Measurements from ENCODE around the gene NDUFB2.

The NDUFB2 gene

DNA sequence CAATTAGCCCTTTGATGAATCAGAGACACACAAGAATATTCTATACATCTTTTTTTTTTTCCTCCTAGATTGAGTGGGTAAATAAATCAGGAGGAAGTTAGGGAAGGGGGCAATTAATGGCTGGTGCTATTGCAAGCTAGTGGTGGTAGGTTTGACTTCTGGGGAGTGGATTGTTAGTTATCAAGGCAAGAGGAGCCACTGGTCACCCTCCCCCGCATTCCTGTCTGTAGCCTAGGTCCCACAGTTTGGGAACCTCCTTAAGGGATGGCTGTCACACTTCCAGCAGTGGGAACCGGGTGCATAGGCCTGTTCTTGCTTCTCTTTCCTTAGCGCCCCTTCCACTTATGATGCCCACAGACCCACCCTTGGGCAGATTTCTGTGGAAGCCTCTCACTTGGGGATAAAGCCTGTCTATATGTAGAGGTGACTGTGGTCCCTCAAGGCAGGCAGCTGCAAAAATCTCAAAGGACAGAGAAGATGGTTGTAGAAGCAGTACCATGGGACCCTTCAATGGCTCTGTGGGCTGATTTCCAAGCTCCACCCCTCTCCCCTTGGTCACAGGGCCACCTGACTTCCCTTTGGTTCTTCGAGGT is 26.1 kb upstream of the NDUFB2 start:
- peak in 2 of 42 donors; percentile 6 to 9 for DNase-seq
- intact Hi-C loops (cut with DNase I) = loop anchor here (10.0 kb wide), 3 partner anchors 134 to 344 kb away; partner anchors contain the start of genes BRAF and MRPS33

DNA sequence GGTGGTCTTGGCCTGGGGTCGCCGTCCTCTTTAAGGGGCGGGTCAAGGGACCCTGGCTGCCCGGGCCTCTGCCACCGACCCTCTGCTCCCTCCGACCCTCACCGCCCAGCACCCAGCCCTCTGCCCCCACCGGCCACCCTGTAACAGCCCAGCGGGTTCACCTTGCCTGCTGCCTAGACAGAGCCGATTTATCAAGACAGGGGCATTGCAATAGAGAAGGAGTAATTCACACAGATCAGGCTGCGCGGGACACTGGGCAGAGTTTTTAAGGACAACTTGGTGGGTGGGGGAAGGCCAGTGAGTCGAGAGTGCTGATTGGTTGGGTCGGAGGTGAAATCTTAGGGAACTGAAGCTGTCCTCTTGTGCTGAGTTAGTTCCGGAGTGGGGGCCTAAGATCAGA is 24.5 kb upstream of the NDUFB2 start:
- peak in 5 of 42 donors; percentile 7 to 34 (median 22) for DNase-seq
- intact Hi-C loops (cut with DNase I) = loop anchor here (10.0 kb wide), 3 partner anchors 133 to 343 kb away; partner anchors contain the start of genes BRAF and MRPS33

DNA sequence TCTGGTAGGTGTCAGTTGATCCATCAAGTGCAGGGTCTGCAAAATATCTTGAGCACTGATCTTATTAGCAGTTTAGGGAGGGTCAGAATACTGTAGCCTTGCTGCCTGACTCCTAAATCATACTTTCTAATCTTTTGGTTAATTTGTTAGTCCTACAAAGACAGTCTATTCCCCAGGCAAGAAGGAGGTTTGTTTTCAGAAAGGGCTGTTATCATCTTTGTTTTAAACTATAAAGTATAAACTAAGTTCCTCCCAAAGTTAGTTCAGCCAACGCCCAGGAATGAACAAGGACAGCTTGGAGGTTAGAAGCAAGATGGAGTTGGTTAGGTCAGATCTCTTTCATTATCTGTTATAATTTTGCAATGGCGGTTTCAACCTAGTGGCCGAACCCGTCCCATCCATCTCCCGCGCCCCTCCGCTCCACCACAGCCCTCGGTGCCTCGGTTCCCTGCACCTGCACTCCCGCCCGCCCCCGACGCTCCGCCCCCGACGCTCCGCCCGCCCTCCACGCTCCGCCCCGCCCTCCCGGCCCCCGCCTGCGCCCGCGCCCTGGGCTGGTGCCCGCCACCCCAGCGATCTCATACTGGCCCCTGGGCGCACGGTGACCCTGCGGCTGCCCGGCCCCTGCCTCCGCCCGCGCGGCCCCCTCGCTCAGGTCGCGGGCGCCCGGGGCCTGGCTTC is 24.0 kb upstream of the NDUFB2 start, which contains the start of gene ADCK2:
Gene ADCK2 (plus strand): TSS at position 564 of the 681 bp plus-strand sequence. CDS start 386 bp downstream, outside the sequence.
- peak in 41 of 42 donors; percentile 18 to 85 (median 72) for DNase-seq
- intact Hi-C loops (cut with DNase I) = loop anchor here (10.0 kb wide), 3 partner anchors 132 to 342 kb away; partner anchors contain the start of genes BRAF and MRPS33

DNA sequence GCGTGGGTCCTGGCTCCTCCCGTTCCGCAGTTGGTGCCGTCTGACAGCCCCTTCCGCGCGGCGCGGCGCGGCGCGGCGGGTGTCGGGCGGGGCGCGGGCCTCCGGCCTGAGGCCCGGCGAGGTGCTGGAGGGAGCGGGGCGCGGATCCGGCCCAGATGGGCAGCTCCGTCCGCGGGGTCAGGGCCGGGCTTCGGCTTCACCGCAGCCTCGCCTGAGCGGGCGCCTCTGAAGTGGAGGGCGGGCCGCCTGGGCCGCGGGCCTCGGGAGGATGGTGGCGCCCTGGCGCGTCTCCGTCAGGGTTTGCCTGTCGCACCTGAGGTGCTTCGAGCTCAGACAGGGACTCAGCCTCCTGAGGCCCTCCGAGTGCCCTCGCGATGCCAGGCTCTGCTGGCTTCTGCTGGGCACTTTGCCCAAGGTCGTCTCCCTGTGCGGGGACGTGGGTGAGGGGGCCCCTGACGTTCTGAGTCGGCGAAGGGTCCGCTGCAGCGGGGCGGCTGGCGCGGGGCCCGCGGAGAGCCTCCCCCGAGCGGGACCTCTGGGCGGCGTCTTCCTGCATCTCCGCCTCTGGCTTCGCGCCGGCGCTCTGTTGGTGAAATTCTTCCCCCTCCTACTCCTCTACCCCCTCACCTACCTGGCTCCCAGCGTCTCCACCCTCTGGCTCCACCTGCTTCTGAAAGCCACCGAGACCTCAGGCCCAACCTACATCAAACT is 23.3 kb upstream of the NDUFB2 start:
- DNase-seq = peak; percentile 40 to 87 (median 68)
- intact Hi-C loops (cut with DNase I) = loop anchor here (10.0 kb wide), 3 partner anchors 132 to 342 kb away; partner anchors contain the start of genes BRAF and MRPS33

DNA sequence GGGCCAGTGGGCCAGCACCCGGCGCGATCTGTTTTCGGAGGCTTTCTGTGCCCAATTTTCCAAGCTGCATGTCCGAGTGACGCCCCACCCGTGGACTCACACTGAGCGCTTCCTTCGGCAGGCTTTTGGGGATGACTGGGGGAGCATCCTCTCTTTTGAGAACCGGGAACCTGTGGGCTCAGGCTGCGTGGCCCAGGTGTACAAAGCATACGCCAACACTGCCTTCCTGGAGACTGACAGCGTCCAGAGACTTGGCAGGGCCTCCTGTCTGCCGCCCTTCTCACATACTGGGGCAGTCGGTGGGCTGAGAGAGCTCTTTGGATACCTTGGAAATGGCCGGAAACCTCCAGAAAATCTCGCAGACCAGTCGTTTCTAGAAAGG is 22.7 kb upstream of the NDUFB2 start:
- intact Hi-C loops (cut with DNase I) = loop anchor here (2.0 to 10.0 kb wide), 4 partner anchors 23 to 341 kb away; partner anchors contain the start of genes BRAF, MRPS33 and NDUFB2
- peak in 1 of 42 donors; percentile 15 for DNase-seq

DNA sequence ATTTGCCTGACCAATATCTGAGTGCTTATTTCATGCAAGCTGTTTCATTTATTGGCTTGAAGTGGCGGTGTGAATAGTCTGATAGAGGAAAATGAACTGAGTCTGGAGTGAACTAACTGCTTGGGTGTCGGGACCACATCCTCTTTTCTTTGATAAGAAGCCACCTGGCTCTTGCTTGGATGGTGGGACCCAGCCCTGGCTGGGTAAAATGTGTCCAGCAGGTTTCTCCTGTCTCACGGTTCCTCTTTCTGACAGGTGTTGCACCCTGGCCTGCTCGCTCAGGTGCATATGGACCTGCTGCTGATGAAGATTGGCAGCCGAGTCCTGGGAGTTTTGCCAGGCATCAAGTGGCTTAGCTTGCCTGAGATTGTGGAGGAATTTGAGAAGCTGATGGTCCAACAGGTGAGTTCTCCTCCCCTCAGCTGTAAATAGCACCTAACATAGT is 22.1 kb upstream of the NDUFB2 start:
- intact Hi-C loops (cut with DNase I) = loop anchor here (2.0 to 10.0 kb wide), 4 partner anchors 22 to 340 kb away; partner anchors contain the start of genes BRAF, MRPS33 and NDUFB2
- peak in 6 of 42 donors; percentile 6 to 34 (median 22) for DNase-seq

DNA sequence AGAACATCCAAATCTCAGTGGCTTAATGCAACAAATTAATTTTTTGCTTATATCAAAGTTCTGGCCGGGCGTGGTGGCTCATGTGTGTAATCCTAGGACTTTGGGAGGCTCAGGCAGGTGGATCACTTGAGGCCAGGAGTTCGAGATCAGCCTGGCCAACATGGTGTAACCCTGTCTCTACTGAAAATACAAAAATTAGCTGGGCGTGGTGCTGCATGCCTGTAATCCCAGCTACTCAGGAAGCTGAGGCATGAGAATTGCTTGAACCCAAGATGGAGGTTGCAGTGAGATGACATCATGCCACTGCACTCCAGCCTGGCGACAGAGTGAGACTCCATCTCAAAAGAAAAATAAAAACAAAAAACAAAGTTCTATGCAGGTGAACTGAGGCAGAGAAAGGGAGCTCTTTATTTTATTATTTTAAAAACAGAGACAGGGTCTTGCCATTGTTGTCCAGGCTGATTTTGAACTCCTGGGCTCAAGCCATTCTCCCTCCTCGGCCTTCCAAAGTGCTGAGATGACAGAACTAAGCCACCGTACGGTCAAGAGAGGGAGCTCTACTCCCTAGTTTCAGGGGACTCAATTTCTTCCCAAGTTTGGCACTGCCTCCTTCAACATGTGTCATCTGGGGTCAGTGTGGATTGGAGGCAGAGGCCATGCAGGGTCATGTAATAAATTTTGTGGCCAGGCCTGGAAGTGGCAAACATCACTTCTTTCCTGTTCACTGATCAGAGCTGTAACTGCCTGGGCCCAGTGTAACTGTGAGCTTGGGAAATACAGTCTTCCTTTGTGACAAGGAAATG is 21.4 kb upstream of the NDUFB2 start:
- peak in 36 of 42 donors; percentile 17 to 81 (median 62) for DNase-seq
- intact Hi-C loops (cut with DNase I) = loop anchor here (2.0 to 10.0 kb wide), 4 partner anchors 22 to 340 kb away; partner anchors contain the start of genes BRAF, MRPS33 and NDUFB2

DNA sequence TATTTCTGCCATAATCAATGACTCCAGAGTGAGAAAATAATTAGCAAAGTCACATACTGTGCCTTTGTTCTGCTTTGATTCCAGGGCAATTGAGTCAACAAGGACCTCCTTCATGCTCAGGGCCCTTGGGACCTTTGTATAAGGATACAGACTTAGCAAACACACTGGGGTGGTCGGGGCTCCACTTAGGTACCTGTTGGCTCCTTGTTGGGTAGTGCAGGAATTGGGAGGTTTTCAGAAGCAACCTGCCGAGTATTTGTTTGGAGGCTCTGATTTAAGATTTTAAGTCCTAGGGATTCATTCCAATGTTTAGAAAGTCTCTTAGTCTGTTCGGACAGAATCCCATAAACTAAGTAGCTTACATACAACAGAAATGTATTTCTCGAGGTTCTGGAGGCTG is 20.8 kb upstream of the NDUFB2 start:
- peak in 6 of 42 donors; percentile 5 to 14 (median 10) for DNase-seq
- intact Hi-C loops (cut with DNase I) = loop anchor here (2.0 to 10.0 kb wide), 4 partner anchors 21 to 339 kb away; partner anchors contain the start of genes BRAF, MRPS33 and NDUFB2

DNA sequence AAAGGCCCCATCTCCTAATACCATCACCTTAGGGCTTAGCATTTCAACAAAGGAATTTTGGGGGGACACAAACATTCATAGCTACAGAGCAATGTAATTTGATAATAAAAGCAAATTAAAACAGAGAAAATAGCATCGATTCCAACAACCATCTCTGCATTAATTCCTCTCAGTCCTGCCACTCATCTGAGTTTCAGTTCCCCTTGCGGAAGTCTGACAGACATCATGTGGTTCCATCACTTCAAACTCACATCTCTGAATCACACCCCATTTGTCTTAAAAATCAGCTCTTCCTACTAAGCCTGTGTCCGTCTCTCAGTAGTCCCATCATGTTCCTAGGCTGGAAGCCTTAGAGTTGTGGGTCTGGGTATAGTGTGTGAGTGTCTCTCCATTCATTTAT is 20.2 kb upstream of the NDUFB2 start:
- DNase-seq = peak in 5 of 42 donors; percentile 15 to 29 (median 23)
- intact Hi-C loops (cut with DNase I) = loop anchor here (10.0 kb wide), 3 partner anchors 128 to 338 kb away; partner anchors contain the start of genes BRAF and MRPS33

DNA sequence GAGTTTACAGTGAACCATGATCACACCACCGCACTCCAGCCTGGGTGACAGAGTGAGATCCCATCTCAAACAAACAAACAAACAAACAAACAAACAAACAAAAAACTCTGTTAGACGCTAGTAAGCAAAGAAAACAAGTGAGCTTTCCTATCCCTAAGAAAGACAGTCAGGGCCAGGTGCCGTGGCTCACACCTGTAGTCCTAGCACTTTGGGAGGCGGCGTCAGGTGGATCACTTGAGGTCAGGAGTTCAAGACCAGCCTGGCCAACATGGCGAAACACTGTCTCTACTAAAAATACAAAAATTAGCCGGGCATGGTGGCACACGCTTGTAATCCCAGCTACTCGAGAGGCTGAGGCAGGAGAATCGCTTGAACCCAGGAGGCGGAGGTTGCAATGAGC is 19.6 kb upstream of the NDUFB2 start:
- intact Hi-C loops (cut with DNase I) = loop anchor here (10.0 kb wide), 3 partner anchors 128 to 338 kb away; partner anchors contain the start of genes BRAF and MRPS33
- DNase-seq = peak in 4 of 42 donors; percentile 6 to 22 (median 8)

DNA sequence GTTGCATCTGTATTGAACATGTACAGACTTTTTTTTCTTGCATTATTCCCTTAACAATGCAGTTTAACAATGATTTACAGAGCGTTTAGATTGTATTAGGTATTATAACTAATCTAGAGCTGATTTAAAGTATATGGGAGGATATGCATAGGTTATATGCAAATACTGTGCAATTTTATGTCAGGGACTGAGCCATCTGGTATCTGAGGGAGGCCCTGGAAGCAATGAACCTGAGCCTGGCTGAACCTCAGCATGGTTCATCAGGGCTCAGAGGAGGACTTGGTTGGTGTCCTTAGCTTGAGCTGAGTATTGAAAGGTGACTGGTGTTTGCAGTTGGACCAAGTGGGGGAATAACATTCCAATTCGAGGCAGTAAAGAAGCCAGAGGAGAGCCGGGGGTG is 19.0 kb upstream of the NDUFB2 start:
- peak in 3 of 42 donors; percentile 7 to 11 (median 9) for DNase-seq
- intact Hi-C loops (cut with DNase I) = loop anchor here (10.0 kb wide), 3 partner anchors 127 to 337 kb away; partner anchors contain the start of genes BRAF and MRPS33

DNA sequence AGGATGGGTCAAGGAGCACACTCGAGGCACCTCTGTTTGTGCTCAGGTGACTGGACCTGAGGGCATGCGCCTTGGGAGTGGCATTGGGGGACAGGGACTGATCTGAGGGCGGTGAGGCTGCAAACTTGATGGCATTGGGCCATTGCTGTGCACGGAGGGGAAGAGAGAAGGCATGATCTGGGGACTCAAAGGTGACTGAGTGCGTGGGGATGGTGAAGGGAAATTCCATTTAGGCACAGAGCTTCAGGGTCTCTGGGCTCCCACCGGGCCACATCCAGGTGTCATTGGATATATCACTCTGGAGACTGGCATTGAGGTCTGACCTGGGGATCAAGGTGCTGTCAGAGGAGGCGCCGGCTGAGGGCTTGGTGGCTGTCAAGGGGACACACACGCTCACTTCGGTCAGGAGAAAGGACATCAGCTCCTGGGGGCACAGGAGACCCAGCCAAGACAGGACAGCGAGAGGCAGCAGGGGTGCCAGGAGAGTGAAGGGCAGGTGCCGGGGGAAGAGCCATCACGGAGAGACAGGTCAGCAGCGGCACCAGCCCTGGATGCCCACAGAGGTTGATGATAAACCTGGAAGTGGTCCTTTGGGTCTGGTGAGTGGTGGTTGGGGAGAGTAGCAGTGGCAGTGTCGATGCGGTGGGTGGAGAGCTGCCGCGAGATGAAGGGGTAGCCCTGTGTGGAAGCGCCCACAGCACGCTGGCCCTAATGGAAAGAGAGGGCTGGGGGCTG is 18.3 kb upstream of the NDUFB2 start:
- DNase-seq = peak in 6 of 42 donors; percentile 8 to 34 (median 16)
- intact Hi-C loops (cut with DNase I) = loop anchor here (10.0 kb wide), 3 partner anchors 127 to 337 kb away; partner anchors contain the start of genes BRAF and MRPS33

DNA sequence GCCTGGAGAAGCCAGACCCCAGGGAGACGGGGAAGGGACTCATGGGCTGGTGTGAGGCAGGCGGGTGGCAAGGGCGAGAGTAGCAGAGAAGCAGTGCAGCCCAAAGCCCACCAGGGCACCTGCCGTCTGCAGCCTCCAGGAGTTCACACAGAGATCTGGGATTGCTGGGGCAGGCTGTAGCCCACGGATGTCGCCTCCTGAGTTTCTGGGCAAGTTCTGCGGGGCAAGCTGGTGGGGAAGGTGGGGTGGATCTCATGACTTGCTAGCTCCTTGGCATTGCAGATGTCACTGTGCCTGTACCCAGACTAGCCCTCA is 17.7 kb upstream of the NDUFB2 start:
- intact Hi-C loops (cut with DNase I) = loop anchor here (10.0 kb wide), 3 partner anchors 126 to 336 kb away; partner anchors contain the start of genes BRAF and MRPS33
- peak in 3 of 42 donors; percentile 6 to 13 (median 9) for DNase-seq

DNA sequence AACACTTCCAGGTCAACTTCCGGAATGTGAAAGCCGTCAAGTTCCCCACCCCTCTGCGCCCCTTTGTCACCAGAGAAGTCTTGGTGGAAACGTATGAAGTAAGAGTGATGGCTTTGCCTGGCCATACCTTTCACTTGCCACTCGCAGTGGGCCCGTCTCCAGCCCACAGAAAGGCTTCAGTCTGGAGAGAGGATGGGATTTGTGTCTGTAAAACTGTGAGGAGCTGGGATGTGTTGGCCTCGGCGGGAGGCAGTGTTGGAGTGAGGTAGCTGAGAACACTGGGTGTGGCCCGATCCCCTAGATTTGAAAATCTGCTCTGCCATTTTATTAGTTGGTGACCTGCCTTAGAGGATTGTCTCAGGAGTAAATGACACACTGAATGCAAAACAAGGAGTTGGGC is 17.3 kb upstream of the NDUFB2 start:
- intact Hi-C loops (cut with DNase I) = loop anchor here (10.0 kb wide), 3 partner anchors 126 to 336 kb away; partner anchors contain the start of genes BRAF and MRPS33
- peak in 4 of 42 donors; percentile 5 to 19 (median 8) for DNase-seq

DNA sequence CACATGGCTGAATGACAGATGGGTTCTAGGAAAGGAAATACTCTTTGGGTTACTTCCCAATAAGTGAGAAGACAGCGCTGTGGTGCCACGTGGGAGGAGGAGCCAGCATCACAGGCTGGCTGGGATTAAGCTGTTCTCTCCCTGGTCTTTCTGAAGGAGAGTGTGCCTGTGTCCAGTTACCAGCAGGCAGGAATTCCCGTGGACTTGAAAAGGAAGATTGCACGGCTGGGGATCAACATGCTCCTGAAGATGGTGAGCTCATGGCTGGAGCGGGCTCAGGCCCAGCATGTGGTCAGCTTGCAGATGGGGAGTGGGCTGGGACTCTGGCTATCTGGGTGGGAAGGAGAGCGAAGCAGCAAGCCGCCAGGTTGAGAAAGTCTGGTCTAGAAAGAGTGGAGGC is 15.6 kb upstream of the NDUFB2 start:
- DNase-seq = peak in 2 of 42 donors; percentile 6 to 22
- intact Hi-C loops (cut with DNase I) = no loop called here

DNA sequence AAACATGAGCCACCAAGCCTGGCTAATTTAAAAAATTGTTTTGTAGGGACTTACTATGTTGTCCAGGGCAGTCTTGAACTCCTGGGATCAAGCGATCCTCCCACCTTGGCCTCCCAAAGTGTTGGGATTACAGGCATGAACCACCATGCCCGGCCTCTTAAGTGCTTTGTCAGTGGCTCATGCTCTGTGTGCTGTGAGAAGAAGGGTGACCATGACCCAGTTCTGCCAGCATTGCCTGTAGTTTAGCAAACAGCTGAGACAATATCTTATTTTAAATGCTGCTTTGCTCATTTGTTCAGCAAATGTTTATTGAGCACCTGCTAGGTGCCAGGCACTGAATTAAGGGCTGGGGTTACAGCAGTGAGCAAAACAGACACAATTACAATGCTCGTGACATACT is 14.7 kb upstream of the NDUFB2 start:
- DNase-seq = peak in 3 of 42 donors; percentile 1 to 8 (median 5)
- intact Hi-C loops (cut with DNase I) = no loop called here

DNA sequence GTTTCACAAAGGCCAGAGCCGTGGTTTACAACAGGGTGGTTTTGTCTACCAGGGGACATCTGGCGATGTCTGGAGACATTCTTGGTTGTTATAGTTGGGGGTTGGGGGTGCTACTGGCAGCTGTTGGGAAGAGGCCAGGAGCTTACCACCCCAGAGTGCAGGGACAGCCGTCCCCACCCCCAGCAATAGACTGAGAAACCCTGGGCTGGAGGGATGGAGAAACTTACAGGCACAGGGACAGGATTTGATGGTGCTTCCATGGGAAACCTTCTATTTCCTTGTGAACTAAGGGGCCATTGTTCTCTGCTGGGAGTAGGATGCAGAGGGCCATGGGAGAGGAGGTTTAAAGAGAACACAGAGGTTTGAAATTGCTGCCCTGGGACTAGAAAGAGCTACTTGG is 12.9 kb upstream of the NDUFB2 start:
- intact Hi-C loops (cut with DNase I) = no loop called here
- DNase-seq = peak in 31 of 42 donors; percentile 19 to 66 (median 41)
